Measurements from ENCODE around the gene LTBR. TPM values are rescaled to one million over a fixed set of nuclear protein-coding genes. Genes with fewer than 3 reads are reported as not detected.

LTBR gene
- total and polyA plus RNA-seq, 2 donors (not counting 3 experiments of a cell fraction or from before 2014, with no cell fraction given) = 70.7 to 102 TPM

- dilution Hi-C loops (cut with MboI; ENCODE audit: extremely low pct_ligation_motif_present, low sequenced_read_pairs) = no loop called here
Observed at GRCh38 chr12:6425590-6426531, 41.9 kb downstream of the LTBR start.

GRCh38 chr12:6426882-6427671, 43.1 kb downstream of the LTBR start:
- TF ChIP-seq POLR2A (IDR thresholded peaks at IDR 0.05; ENCODE audit: low read depth, low read length) = no peak
- TF ChIP-seq MYC (IDR thresholded peaks at IDR 0.05; ENCODE audit: low read depth, low read length) = no peak
- no peak for TF ChIP-seq FOS (IDR thresholded peaks at IDR 0.05; ENCODE audit: borderline replicate concordance, insufficient read depth, low read length)
- no peak for TF ChIP-seq JUN (IDR thresholded peaks at IDR 0.05; ENCODE audit: borderline replicate concordance, insufficient read depth, insufficient read length, low read depth)
- TF ChIP-seq POLR2AphosphoS5 (IDR thresholded peaks at IDR 0.05; ENCODE audit: insufficient read depth, low read depth, low read length) = no peak
- no peak for TF ChIP-seq MAX (IDR thresholded peaks at IDR 0.05; ENCODE audit: insufficient read depth, insufficient read length)
- TF ChIP-seq, protein P1, sequence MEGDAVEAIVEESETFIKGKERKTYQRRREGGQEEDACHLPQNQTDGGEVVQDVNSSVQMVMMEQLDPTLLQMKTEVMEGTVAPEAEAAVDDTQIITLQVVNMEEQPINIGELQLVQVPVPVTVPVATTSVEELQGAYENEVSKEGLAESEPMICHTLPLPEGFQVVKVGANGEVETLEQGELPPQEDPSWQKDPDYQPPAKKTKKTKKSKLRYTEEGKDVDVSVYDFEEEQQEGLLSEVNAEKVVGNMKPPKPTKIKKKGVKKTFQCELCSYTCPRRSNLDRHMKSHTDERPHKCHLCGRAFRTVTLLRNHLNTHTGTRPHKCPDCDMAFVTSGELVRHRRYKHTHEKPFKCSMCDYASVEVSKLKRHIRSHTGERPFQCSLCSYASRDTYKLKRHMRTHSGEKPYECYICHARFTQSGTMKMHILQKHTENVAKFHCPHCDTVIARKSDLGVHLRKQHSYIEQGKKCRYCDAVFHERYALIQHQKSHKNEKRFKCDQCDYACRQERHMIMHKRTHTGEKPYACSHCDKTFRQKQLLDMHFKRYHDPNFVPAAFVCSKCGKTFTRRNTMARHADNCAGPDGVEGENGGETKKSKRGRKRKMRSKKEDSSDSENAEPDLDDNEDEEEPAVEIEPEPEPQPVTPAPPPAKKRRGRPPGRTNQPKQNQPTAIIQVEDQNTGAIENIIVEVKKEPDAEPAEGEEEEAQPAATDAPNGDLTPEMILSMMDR (IDR thresholded peaks at IDR 0.05; ENCODE audit: extremely low read depth in 1 of 2, insufficient read depth in 1 of 2, low read depth in 1 of 2, low read length in 2 of 2) = no peak
- no peak for TF ChIP-seq GATA2 (IDR thresholded peaks at IDR 0.05; ENCODE audit: insufficient read depth, insufficient read length, low read depth, low read length)
- TF ChIP-seq EZH2 (IDR thresholded peaks at IDR 0.05; ENCODE audit: borderline replicate concordance, low read depth, low read length, severe bottlenecking) = no peak
- BruUV-seq (replicated peaks) = no TSS peak

More at GRCh38 chr12:6425590-6426531, 41.9 kb downstream of the LTBR start:
- Histone ChIP-seq H3K36me3 (ENCODE audit: control insufficient read depth in 2 of 2, extremely low read depth in 1 of 2, insufficient read depth in 2 of 2, low read length in 2 of 2) (no peaks in the 10 kb centered on the region), H2AFZ (ENCODE audit: low read depth, low read length) (no peak overlapping the region), H3K4me1 (ENCODE audit: control insufficient read depth, extremely low read depth, insufficient read depth, low read length) (peaks cover 11% of the 10 kb centered on the region), H3K9me1 (replicated peaks; ENCODE audit: control insufficient read depth, extremely low read depth, insufficient read depth, low read length) (no peaks in the 10 kb centered on the region), H3K79me2 (ENCODE audit: control insufficient read depth, insufficient read depth, low read length) (no peaks in the 10 kb centered on the region), H3K27ac (ENCODE audit: insufficient read depth, low read depth, low read length) (no peak overlapping the region), H3K4me3 (replicated peaks in 1 of 3; ENCODE audit: insufficient read depth in 1 of 3, low read depth in 1 of 3, low read length in 3 of 3) (no peak overlapping the region), H3K9ac (replicated peaks; ENCODE audit: extremely low read depth, insufficient read depth, low read length) (no peak overlapping the region), H3K4me2 (ENCODE audit: insufficient read depth, low read length) (no peak overlapping the region), H3K9me3 (replicated peaks; ENCODE audit: control insufficient read depth, insufficient read depth, low read length) (no peaks in the 10 kb centered on the region), H3K27me3 (ENCODE audit: control insufficient read depth in 2 of 2, insufficient read depth in 2 of 2, low read length in 2 of 2) (no peaks in the 10 kb centered on the region), H4K20me1 (replicated peaks; ENCODE audit: control insufficient read depth, extremely low read depth, insufficient read depth, low read length) (no peaks in the 10 kb centered on the region)
- intact Hi-C loops (cut with micrococcal nuclease) = no loop called here
- ChIA-PET POLR2A (no interaction called here), CTCF (interaction anchor here (3.6 to 7.8 kb wide), 2 partner anchors 40 to 113 kb away, joined by 56 to 147 read pairs; no protein-coding TSS in a partner anchor)
- FAIRE-seq = no peak
- DNase-seq (ENCODE audit: low read depth, low spot score) = no peak
- no TSS peak for BruUV-seq (replicated peaks)
- no peak for TF ChIP-seq FOS (IDR thresholded peaks at IDR 0.05; ENCODE audit: borderline replicate concordance, insufficient read depth, low read length)

More at GRCh38 chr12:6426882-6427671, 43.1 kb downstream of the LTBR start:
- DNase-seq (ENCODE audit: low read depth, low spot score) (no peak), FAIRE-seq (no peak)
- H3K4me2 ChIP-seq (ENCODE audit: insufficient read depth, low read length) = no peak overlapping the region
- no peaks in the 10 kb centered on the region for H3K36me3 ChIP-seq (ENCODE audit: control insufficient read depth in 2 of 2, extremely low read depth in 1 of 2, insufficient read depth in 2 of 2, low read length in 2 of 2)
- H3K9me3 ChIP-seq (replicated peaks; ENCODE audit: control insufficient read depth, insufficient read depth, low read length) = no peaks in the 10 kb centered on the region
- H3K4me3 ChIP-seq (replicated peaks in 1 of 3; ENCODE audit: insufficient read depth in 1 of 3, low read depth in 1 of 3, low read length in 3 of 3) = no peak overlapping the region
- ChIA-PET POLR2A (no interaction called here), CTCF (interaction anchor here (0.6 to 7.8 kb wide), 2 partner anchors 39 to 1394 kb away, joined by 3 to 147 read pairs; no protein-coding TSS in a partner anchor)
- no peaks in the 10 kb centered on the region for H3K79me2 ChIP-seq (ENCODE audit: control insufficient read depth, insufficient read depth, low read length)
- intact Hi-C loops (cut with micrococcal nuclease) = no loop called here
- H3K9me1 ChIP-seq (replicated peaks; ENCODE audit: control insufficient read depth, extremely low read depth, insufficient read depth, low read length) = no peaks in the 10 kb centered on the region
- dilution Hi-C loops (cut with MboI; ENCODE audit: extremely low pct_ligation_motif_present, low sequenced_read_pairs) = no loop called here
- no peak overlapping the region for H3K9ac ChIP-seq (replicated peaks; ENCODE audit: extremely low read depth, insufficient read depth, low read length)
- H2AFZ ChIP-seq (ENCODE audit: low read depth, low read length) = no peak overlapping the region
- H3K4me1 ChIP-seq (ENCODE audit: control insufficient read depth, extremely low read depth, insufficient read depth, low read length) = peaks cover 18% of the 10 kb centered on the region
- H3K27ac ChIP-seq (ENCODE audit: insufficient read depth, low read depth, low read length) = no peak overlapping the region
- no peaks in the 10 kb centered on the region for H3K27me3 ChIP-seq (ENCODE audit: control insufficient read depth in 2 of 2, insufficient read depth in 2 of 2, low read length in 2 of 2)
- H4K20me1 ChIP-seq (replicated peaks; ENCODE audit: control insufficient read depth, extremely low read depth, insufficient read depth, low read length) = no peaks in the 10 kb centered on the region

Measured in endothelial cell of umbilical vein (primary cell).